AG09319 (cell line): ENCODE results near the gene DMD.

Experiments
- DNase-seq: peaks from one replicate; pipeline ENCODE4 v3.0.0-alpha.2; 2010; ENCODE audit warnings: low read depth; ENCODE audit errors: extremely low read depth
- TF ChIP-seq, protein P1 (sequence below): IDR thresholded peaks from 2 replicates; pipeline ENCODE4 v1.5.1; 2011; ENCODE audit warnings: low read depth, mild to moderate bottlenecking, inconsistent platforms, low read length, moderate library complexity

Gene DMD

DNA sequence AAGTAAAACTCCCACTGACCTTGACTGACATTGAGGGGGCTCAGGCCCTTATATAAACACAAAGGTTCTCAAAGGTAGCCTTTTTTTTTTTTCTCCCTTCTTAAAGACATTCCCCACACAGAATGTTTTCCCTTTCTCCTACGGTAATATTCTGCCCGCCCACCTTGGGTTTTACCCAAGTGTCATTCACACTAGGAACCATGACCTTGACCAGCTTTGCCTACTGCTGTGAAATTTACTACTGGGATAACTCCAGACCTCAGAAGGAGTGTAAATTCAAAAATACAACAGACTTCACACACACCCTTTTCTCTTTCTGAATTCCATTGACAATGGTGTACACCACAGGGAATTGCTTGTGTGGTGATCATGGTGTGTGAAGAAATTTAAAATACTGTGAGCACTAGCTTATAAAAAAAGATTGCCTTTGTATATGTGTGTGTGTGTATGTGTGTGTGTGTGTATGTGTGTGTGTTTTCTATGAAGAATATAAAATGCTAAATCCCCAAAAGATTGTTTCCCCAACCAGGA is 1550.0 kb downstream of the DMD start:
- TF ChIP-seq, protein P1, sequence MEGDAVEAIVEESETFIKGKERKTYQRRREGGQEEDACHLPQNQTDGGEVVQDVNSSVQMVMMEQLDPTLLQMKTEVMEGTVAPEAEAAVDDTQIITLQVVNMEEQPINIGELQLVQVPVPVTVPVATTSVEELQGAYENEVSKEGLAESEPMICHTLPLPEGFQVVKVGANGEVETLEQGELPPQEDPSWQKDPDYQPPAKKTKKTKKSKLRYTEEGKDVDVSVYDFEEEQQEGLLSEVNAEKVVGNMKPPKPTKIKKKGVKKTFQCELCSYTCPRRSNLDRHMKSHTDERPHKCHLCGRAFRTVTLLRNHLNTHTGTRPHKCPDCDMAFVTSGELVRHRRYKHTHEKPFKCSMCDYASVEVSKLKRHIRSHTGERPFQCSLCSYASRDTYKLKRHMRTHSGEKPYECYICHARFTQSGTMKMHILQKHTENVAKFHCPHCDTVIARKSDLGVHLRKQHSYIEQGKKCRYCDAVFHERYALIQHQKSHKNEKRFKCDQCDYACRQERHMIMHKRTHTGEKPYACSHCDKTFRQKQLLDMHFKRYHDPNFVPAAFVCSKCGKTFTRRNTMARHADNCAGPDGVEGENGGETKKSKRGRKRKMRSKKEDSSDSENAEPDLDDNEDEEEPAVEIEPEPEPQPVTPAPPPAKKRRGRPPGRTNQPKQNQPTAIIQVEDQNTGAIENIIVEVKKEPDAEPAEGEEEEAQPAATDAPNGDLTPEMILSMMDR, result no peak
- DNase-seq, result no peak

DNA sequence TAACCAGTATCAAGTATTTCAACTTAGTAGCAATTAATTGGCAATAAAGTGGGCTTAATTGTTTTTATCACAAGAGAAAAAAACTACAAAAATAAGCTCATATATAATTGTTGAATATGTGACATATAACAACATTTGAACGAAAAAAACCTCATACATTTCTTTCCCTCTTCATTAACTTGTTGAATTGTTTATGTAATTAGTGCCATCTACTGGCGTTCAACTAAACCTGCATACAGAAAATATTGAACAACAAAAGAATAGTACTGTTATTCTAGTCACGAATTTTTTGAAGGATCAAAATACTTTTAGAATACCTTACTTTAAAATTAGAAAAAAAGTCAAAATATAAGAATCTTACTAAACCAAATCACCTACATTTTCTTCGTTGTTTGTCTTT is 1553.0 kb downstream of the DMD start:
- TF ChIP-seq, protein P1, result peak; percentile 48

DNA sequence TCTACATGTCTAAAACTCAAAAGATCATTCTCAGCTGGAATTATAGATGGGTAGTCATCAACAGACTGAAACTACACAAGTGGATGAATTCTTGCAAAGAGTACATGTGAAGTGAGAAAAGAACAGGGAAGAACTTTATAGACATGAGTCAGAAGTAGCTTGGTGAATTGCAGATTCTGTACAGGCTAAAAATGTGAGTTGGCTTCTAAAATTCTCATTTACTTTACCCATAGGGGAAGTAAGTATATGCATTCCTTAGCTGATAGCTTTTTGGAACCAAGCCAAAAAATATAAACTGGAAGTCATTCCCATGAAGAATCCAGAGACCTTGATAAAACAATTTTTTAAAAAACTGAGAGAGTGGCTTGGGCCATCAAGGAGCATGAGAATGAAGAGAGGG is 1555.3 kb downstream of the DMD start:
- TF ChIP-seq, protein P1, result no peak
- DNase-seq, result no peak

More for the DNA sequence above, 1553.0 kb downstream of the DMD start:
- no peak for DNase-seq

GRCh38 chrX:31653422-31653821 is 1557.9 kb downstream of the DMD start:
- TF ChIP-seq, protein P1, result no peak
- no peak for DNase-seq

DNA sequence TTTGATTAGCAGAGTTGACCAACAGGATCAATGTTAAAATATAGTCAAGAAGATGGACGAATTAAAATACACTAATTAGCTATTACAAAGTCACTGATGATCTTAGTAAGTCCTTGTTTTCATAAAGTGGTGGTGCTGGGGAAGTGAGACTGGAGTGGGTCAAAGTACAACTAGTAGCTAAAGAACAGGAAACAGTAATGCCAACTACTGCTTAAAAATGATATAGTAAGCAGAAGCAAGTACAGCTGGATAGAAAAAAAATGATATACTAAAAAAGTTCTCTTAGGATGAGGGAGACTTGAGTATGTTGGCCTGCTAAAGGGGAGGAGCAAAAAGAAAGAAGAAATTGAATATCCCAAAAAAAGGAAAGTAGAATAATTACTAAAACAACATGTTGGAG is 1558.7 kb downstream of the DMD start:
- TF ChIP-seq, protein P1, result no peak
- DNase-seq, result no peak

DNA sequence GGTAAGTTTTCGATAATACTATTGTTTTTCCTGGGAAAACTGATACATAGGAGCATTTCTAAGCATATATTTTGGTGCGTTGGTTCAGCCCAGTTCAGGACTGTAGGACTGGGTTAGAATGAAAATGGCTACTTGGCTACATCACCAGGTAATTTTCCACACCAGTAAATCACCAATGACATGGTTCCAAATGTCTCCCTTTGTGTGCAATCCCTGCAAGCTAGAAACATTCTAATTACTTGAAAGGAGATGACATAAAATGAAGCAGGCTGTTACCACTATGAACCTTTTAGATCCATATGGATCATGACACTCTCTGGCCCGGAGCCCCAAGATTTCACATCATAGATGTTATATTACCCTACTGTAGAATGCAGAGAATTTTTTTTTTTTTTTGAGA is 1562.1 kb downstream of the DMD start:
- DNase-seq, result no peak
- TF ChIP-seq, protein P1, result no peak

DNA sequence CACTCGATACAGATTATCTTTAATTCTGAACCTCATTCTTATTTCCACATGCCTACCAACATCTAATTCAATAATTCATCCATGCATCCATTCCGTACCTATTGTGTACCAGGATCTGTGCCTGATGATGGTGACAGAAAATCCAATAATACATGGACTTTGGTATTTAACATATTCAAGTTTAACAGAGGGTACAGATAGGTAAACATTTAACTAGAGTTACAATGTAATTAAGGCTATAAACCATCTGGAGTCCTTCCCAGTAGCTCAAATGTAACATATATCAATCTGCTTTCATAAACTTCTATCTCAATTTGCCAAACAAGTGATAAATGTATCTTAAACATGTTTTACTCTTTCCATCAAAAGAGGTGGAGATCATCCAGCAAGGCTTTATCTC is 1578.0 kb downstream of the DMD start:
- DNase-seq, result no peak
- TF ChIP-seq, protein P1, result no peak
